Endothelial cell of umbilical vein (primary cell): ENCODE measurements around the gene DGKD.

Experiments
- EZH2 ChIP-seq: IDR thresholded peaks from 2 replicates; pipeline ENCODE4 v1.6.1; 2012; ENCODE audit warnings: borderline replicate concordance, low read depth, mild to moderate bottlenecking, moderate library complexity, low read length, inconsistent platforms; ENCODE audit not compliant: severe bottlenecking
- FOS ChIP-seq: IDR thresholded peaks from 2 replicates; pipeline ENCODE4 v1.6.1; 2011; ENCODE audit warnings: mild to moderate bottlenecking, low read length, moderate library complexity, borderline replicate concordance; ENCODE audit not compliant: insufficient read depth
- JUN ChIP-seq: IDR thresholded peaks from 2 replicates; pipeline ENCODE4 v1.6.1; 2011; ENCODE audit warnings: borderline replicate concordance, low read depth; ENCODE audit not compliant: insufficient read length, insufficient read depth
- MYC ChIP-seq: IDR thresholded peaks from one replicate; pipeline ENCODE4 v1.6.1; 2011; ENCODE audit warnings: mild to moderate bottlenecking, low read depth, low read length
- POLR2A ChIP-seq: IDR thresholded peaks from 2 replicates; pipeline ENCODE4 v1.6.1; 2012; ENCODE audit warnings: low read depth, mild to moderate bottlenecking, control low read depth, low read length
- POLR2AphosphoS5 ChIP-seq: IDR thresholded peaks from 2 replicates; pipeline ENCODE4 v1.6.1; 2012; ENCODE audit warnings: low read depth, mild to moderate bottlenecking, control low read depth, low read length, moderate library complexity; ENCODE audit not compliant: insufficient read depth
- TF ChIP-seq, protein P1 (sequence below), 2 donors: IDR thresholded peaks; 1 replicate in 1 of 2; 2 replicates in 1 of 2; pipeline ENCODE4 v1.5.1; 2011; ENCODE audit warnings: low read length in 2 of 2, mild to moderate bottlenecking in 2 of 2, moderate library complexity in 2 of 2, control low read depth in 1 of 2, inconsistent platforms in 1 of 2, low read depth in 1 of 2; ENCODE audit not compliant: insufficient read depth in 1 of 2; ENCODE audit errors: extremely low read depth in 1 of 2
- TF ChIP-seq, protein P2 (sequence below): IDR thresholded peaks from 2 replicates; pipeline ENCODE4 v1.6.1; 2011; ENCODE audit not compliant: insufficient read depth, insufficient read length

DNA sequence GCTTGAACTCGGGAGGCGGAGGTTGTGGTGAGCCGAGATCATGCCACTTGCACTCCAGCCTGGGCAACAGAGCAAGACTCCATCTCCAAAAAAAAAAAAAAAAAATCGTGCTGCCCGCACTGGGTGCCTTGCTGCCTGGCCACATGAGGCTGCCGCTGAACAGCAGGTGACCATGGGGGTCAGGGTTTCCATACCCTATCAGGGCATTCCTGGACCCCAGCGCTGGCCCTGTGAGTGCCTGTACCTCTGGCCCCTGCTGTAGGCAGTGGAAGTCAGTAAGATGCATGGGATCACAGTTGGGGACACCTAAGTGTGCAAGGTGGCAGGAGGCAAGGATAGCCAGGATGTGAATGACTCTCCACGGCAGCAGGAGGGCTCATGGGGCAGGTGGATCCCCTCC is 27.8 kb upstream of the DGKD start:
- TF ChIP-seq POLR2A, result no peak
- TF ChIP-seq, protein P1, sequence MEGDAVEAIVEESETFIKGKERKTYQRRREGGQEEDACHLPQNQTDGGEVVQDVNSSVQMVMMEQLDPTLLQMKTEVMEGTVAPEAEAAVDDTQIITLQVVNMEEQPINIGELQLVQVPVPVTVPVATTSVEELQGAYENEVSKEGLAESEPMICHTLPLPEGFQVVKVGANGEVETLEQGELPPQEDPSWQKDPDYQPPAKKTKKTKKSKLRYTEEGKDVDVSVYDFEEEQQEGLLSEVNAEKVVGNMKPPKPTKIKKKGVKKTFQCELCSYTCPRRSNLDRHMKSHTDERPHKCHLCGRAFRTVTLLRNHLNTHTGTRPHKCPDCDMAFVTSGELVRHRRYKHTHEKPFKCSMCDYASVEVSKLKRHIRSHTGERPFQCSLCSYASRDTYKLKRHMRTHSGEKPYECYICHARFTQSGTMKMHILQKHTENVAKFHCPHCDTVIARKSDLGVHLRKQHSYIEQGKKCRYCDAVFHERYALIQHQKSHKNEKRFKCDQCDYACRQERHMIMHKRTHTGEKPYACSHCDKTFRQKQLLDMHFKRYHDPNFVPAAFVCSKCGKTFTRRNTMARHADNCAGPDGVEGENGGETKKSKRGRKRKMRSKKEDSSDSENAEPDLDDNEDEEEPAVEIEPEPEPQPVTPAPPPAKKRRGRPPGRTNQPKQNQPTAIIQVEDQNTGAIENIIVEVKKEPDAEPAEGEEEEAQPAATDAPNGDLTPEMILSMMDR (IDR thresholded peaks at IDR 0.05; ENCODE audit: extremely low read depth in 1 of 2, insufficient read depth in 1 of 2, low read depth in 1 of 2, low read length in 2 of 2), result no peak
- no peak for TF ChIP-seq MYC
- TF ChIP-seq FOS, result no peak
- no peak for TF ChIP-seq POLR2AphosphoS5
- TF ChIP-seq EZH2, result no peak
- TF ChIP-seq, protein P2, sequence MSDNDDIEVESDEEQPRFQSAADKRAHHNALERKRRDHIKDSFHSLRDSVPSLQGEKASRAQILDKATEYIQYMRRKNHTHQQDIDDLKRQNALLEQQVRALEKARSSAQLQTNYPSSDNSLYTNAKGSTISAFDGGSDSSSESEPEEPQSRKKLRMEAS, result no peak
- TF ChIP-seq JUN, result no peak
